Endothelial cell of umbilical vein (primary cell): ENCODE results near the gene TOMM34. TPM values are rescaled to one million over a fixed set of nuclear protein-coding genes. Genes with fewer than 3 reads are reported as not detected.

Experiments
- BruUV-seq: library from RNA; stranded (reverse); fragments of 400-500 nt; replicated peaks from 2 replicates; lab custom pipeline; 2021; lab: Mats Ljungman, UMichigan
- CTCF ChIA-PET: fragments of 300-600, 350-600 bp; sonication (Branson Sonifier 250); formaldehyde crosslinking; loops from one replicate; lab custom pipeline; 2021; ENCODE audit warnings: antibody characterized with exemption, inconsistent platforms; lab: Charles Lee
- POLR2A ChIA-PET: fragments of 300-600, 350-600 bp; sonication (Branson Sonifier 250); formaldehyde crosslinking; loops from one replicate; lab custom pipeline; 2021; ENCODE audit warnings: antibody characterized with exemption, inconsistent platforms; lab: Charles Lee
- DNase-seq: peaks from one replicate; pipeline ENCODE4 v3.0.0-alpha.2; 2011; ENCODE audit warnings: low read depth, low spot score
- FAIRE-seq: peaks from 2 replicates; lab custom pipeline; 2011; peaks lifted over from hg19 to GRCh38; lab: Jason Lieb, UNC
- H2AFZ ChIP-seq: 2 replicates; pipeline ENCODE4 v1.6.0; 2012; ENCODE audit warnings: low read depth, low read length, control low read depth, inconsistent platforms
- H3K27ac ChIP-seq: 2 replicates; pipeline ENCODE4 v1.5.1; 2011; ENCODE audit warnings: low read depth, mild to moderate bottlenecking, control low read depth, low read length, moderate library complexity; ENCODE audit not compliant: insufficient read depth
- H3K27me3 ChIP-seq, 2 experiments: 2 replicates each; pipeline versions ENCODE4 v1.6.0 to v1.6.1; 2011; ENCODE audit warnings: low read length in 2 of 2, mixed read lengths in 1 of 2; ENCODE audit not compliant: control insufficient read depth in 2 of 2, insufficient read depth in 2 of 2
- H3K36me3 ChIP-seq, 2 experiments: 2 replicates in 1 of 2; 3 replicates in 1 of 2; pipeline ENCODE4 v1.5.1; 2011; ENCODE audit warnings: low read length in 2 of 2, mild to moderate bottlenecking in 1 of 2, moderate library complexity in 1 of 2; ENCODE audit not compliant: control insufficient read depth in 2 of 2, insufficient read depth in 2 of 2; ENCODE audit errors: extremely low read depth in 1 of 2
- H3K4me1 ChIP-seq: 3 replicates; pipeline ENCODE4 v1.5.1; 2011; ENCODE audit warnings: mild to moderate bottlenecking, low read length; ENCODE audit not compliant: control insufficient read depth, insufficient read depth; ENCODE audit errors: extremely low read depth
- H3K4me2 ChIP-seq: 2 replicates; pipeline ENCODE4 v1.6.1; 2011; ENCODE audit warnings: low read length, control low read depth, mixed read lengths; ENCODE audit not compliant: insufficient read depth
- H3K4me3 ChIP-seq, 3 experiments: fragments of 200-600 bp in 1 of 3; sonication (generic), shearing (Covaris generic) in 1 of 3; replicated peaks in 1 of 3; 2 replicates each; pipeline ENCODE4 v1.5.1; 2011 to 2016; ENCODE audit warnings: control low read depth in 3 of 3, low read length in 3 of 3, mild to moderate bottlenecking in 2 of 3, inconsistent platforms in 1 of 3, low read depth in 1 of 3, moderate library complexity in 1 of 3; ENCODE audit not compliant: insufficient read depth in 1 of 3
- H3K79me2 ChIP-seq: 2 replicates; pipeline ENCODE4 v1.6.0; 2012; ENCODE audit warnings: low read length, inconsistent platforms; ENCODE audit not compliant: control insufficient read depth, insufficient read depth
- H3K9ac ChIP-seq: replicated peaks from 2 replicates; pipeline ENCODE3; 2011; ENCODE audit warnings: low read length, control low read depth; ENCODE audit not compliant: insufficient read depth; ENCODE audit errors: extremely low read depth
- H3K9me1 ChIP-seq: replicated peaks from 3 replicates; pipeline ENCODE4 v1.6.0; 2011; ENCODE audit warnings: mild to moderate bottlenecking, low read length; ENCODE audit not compliant: control insufficient read depth, insufficient read depth; ENCODE audit errors: extremely low read depth
- H3K9me3 ChIP-seq: replicated peaks from 2 replicates; pipeline ENCODE4 v1.5.1; 2012; ENCODE audit warnings: low read length, inconsistent platforms; ENCODE audit not compliant: control insufficient read depth, insufficient read depth
- H4K20me1 ChIP-seq: replicated peaks from 2 replicates; pipeline ENCODE3; 2011; ENCODE audit warnings: mild to moderate bottlenecking, low read length; ENCODE audit not compliant: control insufficient read depth, insufficient read depth; ENCODE audit errors: extremely low read depth
- EZH2 ChIP-seq: IDR thresholded peaks from 2 replicates; pipeline ENCODE4 v1.6.1; 2012; ENCODE audit warnings: borderline replicate concordance, low read depth, mild to moderate bottlenecking, moderate library complexity, low read length, inconsistent platforms; ENCODE audit not compliant: severe bottlenecking
- FOS ChIP-seq: IDR thresholded peaks from 2 replicates; pipeline ENCODE4 v1.6.1; 2011; ENCODE audit warnings: mild to moderate bottlenecking, low read length, moderate library complexity, borderline replicate concordance; ENCODE audit not compliant: insufficient read depth
- GATA2 ChIP-seq: IDR thresholded peaks from 2 replicates; pipeline ENCODE4 v1.7.0; 2011; ENCODE audit warnings: low read depth, mild to moderate bottlenecking, moderate library complexity, mixed read lengths, low read length; ENCODE audit not compliant: insufficient read length, insufficient read depth
- dilution Hi-C: fragments of 300-500 bp; cut with MboI; formaldehyde crosslinking; loops from one replicate; pipeline ENCODE4 v1.15.0; 2019; ENCODE audit warnings: low sequenced_read_pairs; ENCODE audit not compliant: extremely low pct_ligation_motif_present
- intact Hi-C: fragments of 100-400 bp; cut with micrococcal nuclease; formaldehyde crosslinking; loops from one replicate; pipeline ENCODE4 v1.10.0; 2022
- polyA plus RNA-seq, 4 experiments: library from polyadenylated mRNA; depleted of rRNA in 3 of 4; stranded (reverse) in 3 of 4; unstranded in 1 of 4; fragments of >200 nt; gene quantifications; 2 replicates each; pipeline versions ENCODE4 v1.2.1 to v1.2.3, GENCODE V29; 2011 to 2012; ENCODE audit warnings: missing spikeins in 1 of 4
- total RNA-seq: library from RNA; stranded (reverse); gene quantifications from 2 replicates; pipeline ENCODE4 v1.2.3, GENCODE V29; 2021
- TF ChIP-seq, protein P1 (sequence below): IDR thresholded peaks from 2 replicates; pipeline ENCODE4 v1.6.1; 2011; ENCODE audit not compliant: insufficient read depth, insufficient read length

TOMM34 gene
- total and polyA plus RNA-seq, 2 donors (not counting 3 experiments of a cell fraction or from before 2014, with no cell fraction given), result 36.3 to 44.2 TPM

GRCh38 chr20:44970243-44970757 is 10.1 kb upstream of the TOMM34 start:
- Histone ChIP-seq H3K4me3 (peak overlapping the region in 1 of 3 experiments; percentile 12), H2AFZ (no peak overlapping the region), H3K4me2 (peak overlapping the region; percentile 79), H3K9ac (no peak overlapping the region), H4K20me1 (no peaks in the 10 kb centered on the region), H3K9me1 (no peaks in the 10 kb centered on the region), H3K27me3 (no peaks in the 10 kb centered on the region), H3K4me1 (peaks cover 52% of the 10 kb centered on the region), H3K27ac (peak overlapping the region; percentile 30), H3K79me2 (peaks cover 35% of the 10 kb centered on the region), H3K9me3 (no peaks in the 10 kb centered on the region), H3K36me3 (peaks cover 6% of the 10 kb centered on the region in 2 experiments)
- dilution Hi-C loops (no loop called here), intact Hi-C loops (no loop called here)
- ChIA-PET CTCF (interaction anchor here (0.6 to 2.2 kb wide), 8 partner anchors 10 to 320 kb away, joined by 3 to 9 read pairs (median 4); partner anchors contain the start of gene TOMM34), POLR2A (no interaction called here)
- peak; percentile 72 for DNase-seq
- FAIRE-seq, result no peak
- BruUV-seq, result no TSS peak
- TF ChIP-seq EZH2 (no peak), FOS (no peak)

- ChIA-PET CTCF (no interaction called here), POLR2A (no interaction called here)
- BruUV-seq, result no TSS peak
- no peak for DNase-seq
- no peak overlapping the region for H3K9ac ChIP-seq
- H3K9me3 ChIP-seq, result no peaks in the 10 kb centered on the region
- peaks cover 0 to 4% of the 10 kb centered on the region in 2 experiments for H3K36me3 ChIP-seq
- TF ChIP-seq GATA2, result no peak
- TF ChIP-seq, protein P1, sequence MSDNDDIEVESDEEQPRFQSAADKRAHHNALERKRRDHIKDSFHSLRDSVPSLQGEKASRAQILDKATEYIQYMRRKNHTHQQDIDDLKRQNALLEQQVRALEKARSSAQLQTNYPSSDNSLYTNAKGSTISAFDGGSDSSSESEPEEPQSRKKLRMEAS, result no peak
- H3K4me3 ChIP-seq, result no peak overlapping the region
- no peak overlapping the region for H3K27ac ChIP-seq
- no peak overlapping the region for H2AFZ ChIP-seq
- FAIRE-seq, result no peak
- intact Hi-C loops, result loop anchor here (5.0 to 10.0 kb wide), 2 partner anchors 825 to 1003 kb away; partner anchors contain the start of genes DNTTIP1, WFDC3 and ZNF335
- no peaks in the 10 kb centered on the region for H4K20me1 ChIP-seq
- H3K27me3 ChIP-seq, result no peaks in the 10 kb centered on the region
- no peaks in the 10 kb centered on the region for H3K9me1 ChIP-seq
- H3K79me2 ChIP-seq, result peaks cover 35% of the 10 kb centered on the region
- H3K4me1 ChIP-seq, result peaks cover 52% of the 10 kb centered on the region
- dilution Hi-C loops, result no loop called here
- peak overlapping the region; percentile 50 for H3K4me2 ChIP-seq
Observed at GRCh38 chr20:44969300-44969894, 9.2 kb upstream of the TOMM34 start.
